Omental fat pad (tissue), 4 donors: ENCODE results near the gene NODAL. TPM values are rescaled to one million over a fixed set of nuclear protein-coding genes. Genes with fewer than 3 reads are reported as not detected.

Source experiments
- ATAC-seq: fragments of 150-250 bp; one replicate; pipeline ENCODE4 v1.9.1; 2016; ENCODE audit warnings: mild to moderate bottlenecking, moderate library complexity; ENCODE audit not compliant: low FRiP score
- DNase-seq: peaks from one replicate; pipeline ENCODE4 v3.0.0-alpha.2; 2019; ENCODE audit warnings: low spot score
- total RNA-seq, 4 donors: library from RNA; depleted of rRNA; stranded (reverse); fragments of >200 nt; gene quantifications; one replicate each; pipeline ENCODE4 v1.1.0, GENCODE V29; 2016
- TF ChIP-seq, protein P1 (sequence below), 3 donors: fragments of 450-650 bp; IDR thresholded peaks; one replicate each; pipeline ENCODE4 v1.5.1; 2016 to 2017; ENCODE audit warnings: antibody characterized with exemption in 3 of 3, mild to moderate bottlenecking in 3 of 3, moderate library complexity in 2 of 3

The NODAL gene
- total RNA-seq, 4 donors from 2014 or later: not detected

DNA sequence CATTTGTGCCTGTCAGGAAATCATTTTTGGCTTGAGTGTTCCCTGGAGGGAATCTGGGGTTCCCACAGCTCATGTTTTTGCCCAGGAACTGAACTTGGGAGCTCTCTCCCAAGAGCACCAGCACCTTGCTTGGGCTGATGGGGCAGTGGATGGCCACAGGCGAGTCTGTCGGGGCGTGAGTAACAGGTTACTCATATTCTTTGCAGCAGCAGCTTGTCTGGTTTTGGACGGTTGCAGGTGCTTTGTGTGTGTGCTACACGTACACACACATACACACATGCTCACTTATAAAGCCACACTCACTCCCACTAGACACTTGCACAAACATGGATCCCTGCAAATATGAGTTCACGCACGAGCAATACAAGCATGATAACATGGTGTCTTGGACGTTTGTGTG, 34.2 kb upstream of the NODAL start:
- ATAC-seq (no peak), DNase-seq (no peak)
- TF ChIP-seq, protein P1, sequence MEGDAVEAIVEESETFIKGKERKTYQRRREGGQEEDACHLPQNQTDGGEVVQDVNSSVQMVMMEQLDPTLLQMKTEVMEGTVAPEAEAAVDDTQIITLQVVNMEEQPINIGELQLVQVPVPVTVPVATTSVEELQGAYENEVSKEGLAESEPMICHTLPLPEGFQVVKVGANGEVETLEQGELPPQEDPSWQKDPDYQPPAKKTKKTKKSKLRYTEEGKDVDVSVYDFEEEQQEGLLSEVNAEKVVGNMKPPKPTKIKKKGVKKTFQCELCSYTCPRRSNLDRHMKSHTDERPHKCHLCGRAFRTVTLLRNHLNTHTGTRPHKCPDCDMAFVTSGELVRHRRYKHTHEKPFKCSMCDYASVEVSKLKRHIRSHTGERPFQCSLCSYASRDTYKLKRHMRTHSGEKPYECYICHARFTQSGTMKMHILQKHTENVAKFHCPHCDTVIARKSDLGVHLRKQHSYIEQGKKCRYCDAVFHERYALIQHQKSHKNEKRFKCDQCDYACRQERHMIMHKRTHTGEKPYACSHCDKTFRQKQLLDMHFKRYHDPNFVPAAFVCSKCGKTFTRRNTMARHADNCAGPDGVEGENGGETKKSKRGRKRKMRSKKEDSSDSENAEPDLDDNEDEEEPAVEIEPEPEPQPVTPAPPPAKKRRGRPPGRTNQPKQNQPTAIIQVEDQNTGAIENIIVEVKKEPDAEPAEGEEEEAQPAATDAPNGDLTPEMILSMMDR (IDR thresholded peaks at IDR 0.05): no peak

GRCh38 chr10:70474780-70475179, 33.3 kb upstream of the NODAL start:
- no peak for ATAC-seq
- no peak for DNase-seq
- TF ChIP-seq, protein P1 (IDR thresholded peaks at IDR 0.05): no peak

DNA sequence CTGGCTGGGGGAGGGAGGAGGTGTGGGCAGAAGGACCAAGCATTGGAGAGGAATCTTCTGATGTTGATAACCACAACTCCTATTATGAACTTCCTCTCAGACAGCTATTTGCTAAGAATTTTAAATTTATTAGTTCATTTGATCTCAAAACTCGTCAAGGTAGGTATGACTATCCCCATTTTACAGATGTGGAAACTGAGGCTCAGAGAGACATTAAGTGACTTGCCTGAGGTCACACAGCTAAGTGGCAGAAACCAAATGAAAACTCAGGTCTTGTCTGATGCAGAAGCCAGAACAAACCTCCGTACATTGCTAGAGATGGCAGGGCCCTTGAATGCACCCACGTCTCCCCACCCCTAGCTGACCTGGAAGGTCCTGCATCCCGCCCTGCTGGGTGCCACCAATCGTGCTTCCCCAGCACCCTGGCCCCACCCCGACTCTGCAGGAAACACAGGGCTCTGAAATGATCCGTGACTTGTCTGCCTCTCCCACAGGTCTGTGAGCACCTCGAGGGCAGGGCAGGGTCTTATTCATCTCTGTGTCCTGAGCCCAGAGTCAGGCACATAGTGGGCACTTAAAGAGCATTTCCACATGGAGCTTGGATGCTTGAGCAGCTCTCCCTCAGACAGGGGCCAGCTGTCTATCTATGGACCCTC, 31.4 kb upstream of the NODAL start:
- ATAC-seq (no peak), DNase-seq (no peak)
- TF ChIP-seq, protein P1 (IDR thresholded peaks at IDR 0.05): no peak

DNA sequence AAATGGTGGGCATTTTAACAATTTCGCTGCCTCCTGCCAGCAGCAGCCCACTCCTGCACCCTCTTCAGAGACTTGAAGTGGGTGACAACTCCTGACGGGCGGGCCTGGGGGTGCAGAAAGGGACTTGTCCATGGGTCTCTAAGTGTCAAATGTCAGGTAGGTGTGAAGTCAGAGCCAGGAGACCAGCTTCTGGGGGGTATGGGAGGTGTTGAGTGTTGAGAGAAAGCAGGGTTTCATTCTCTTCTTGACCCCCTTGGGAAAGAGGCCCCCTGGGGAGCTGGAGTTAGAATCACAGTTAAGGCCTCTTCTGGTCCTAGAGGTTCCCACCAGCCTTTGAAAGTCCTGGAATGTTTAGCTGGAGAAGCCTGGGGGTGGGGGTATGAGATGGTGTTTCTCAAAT, 25.5 kb upstream of the NODAL start:
- no peak for DNase-seq
- TF ChIP-seq, protein P1 (IDR thresholded peaks at IDR 0.05): no peak
- ATAC-seq: no peak

DNA sequence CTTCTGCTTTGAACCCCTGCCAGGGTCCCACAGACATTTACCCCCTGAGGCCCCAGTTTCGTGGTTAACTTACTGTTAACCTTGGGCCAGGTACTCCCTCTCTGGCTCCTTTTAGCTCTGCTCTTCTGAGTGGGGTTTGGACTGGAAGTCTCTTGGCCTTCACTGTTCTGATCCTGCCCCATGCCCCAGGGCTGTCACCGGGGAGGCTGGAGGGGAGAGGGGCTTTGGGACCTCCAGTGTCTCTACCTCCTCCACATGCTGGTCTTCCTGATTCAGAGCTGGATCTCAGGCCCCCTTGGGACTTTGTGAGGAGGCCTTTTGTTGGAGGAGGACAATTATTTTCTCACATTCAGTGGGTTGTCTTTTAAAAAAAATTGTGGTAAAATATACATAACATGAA, 24.4 kb upstream of the NODAL start:
- ATAC-seq (no peak), DNase-seq (no peak)
- TF ChIP-seq, protein P1 (IDR thresholded peaks at IDR 0.05): no peak

- DNase-seq: no peak
- no peak for ATAC-seq
- TF ChIP-seq, protein P1 (IDR thresholded peaks at IDR 0.05): no peak
These were observed 23.8 kb upstream of the NODAL start for GRCh38 chr10:70465278-70465677.

- ATAC-seq: no peak
- TF ChIP-seq, protein P1 (IDR thresholded peaks at IDR 0.05): no peak
- DNase-seq: no peak
These were observed 21.0 kb upstream of the NODAL start for GRCh38 chr10:70462349-70462984.
